NOMO-1 (cell line): ENCODE measurements around the gene RAB21.
A peak's percentile ranks its signal among the peaks of the same experiment; 100 is the strongest.

Source experiments
- DNase-seq, 2 experiments: peaks; one replicate each; lab custom pipeline; 2025; ENCODE audit not compliant: unreplicated experiment in 2 of 2; lab: John Stamatoyannopoulos, UW

Gene RAB21

GRCh38 chr12:71754461-71755145 lies at the start of gene RAB21:
RAB21 (plus strand) TSS chr12:71754863; CDS start chr12:71755130, 267 bp downstream.
- DNase-seq, result peak; percentile 95 to 98

- DNase-seq, result no peak
These were observed 49.7 kb upstream of the RAB21 start for GRCh38 chr12:71704920-71705319.

GRCh38 chr12:71708658-71709057 lies 46.0 kb upstream of the RAB21 start:
- no peak for DNase-seq

GRCh38 chr12:71710276-71711125 lies 44.2 kb upstream of the RAB21 start:
- DNase-seq, result no peak

GRCh38 chr12:71718611-71719010 lies 36.1 kb upstream of the RAB21 start:
- DNase-seq, result no peak

- DNase-seq, result no peak
These were observed 34.9 kb upstream of the RAB21 start for GRCh38 chr12:71719647-71720370.

GRCh38 chr12:71721783-71722505 lies 32.7 kb upstream of the RAB21 start:
- no peak for DNase-seq

- DNase-seq, result no peak
These were observed 29.7 kb upstream of the RAB21 start for GRCh38 chr12:71725011-71725410.

GRCh38 chr12:71726548-71726947 lies 28.1 kb upstream of the RAB21 start:
- no peak for DNase-seq

- DNase-seq, result no peak
These were observed 26.7 kb upstream of the RAB21 start for GRCh38 chr12:71727958-71728357.

- no peak for DNase-seq
These were observed 23.7 kb upstream of the RAB21 start for GRCh38 chr12:71730936-71731335.

GRCh38 chr12:71731439-71732356 lies 23.0 kb upstream of the RAB21 start:
- no peak for DNase-seq

- DNase-seq, result no peak
These were observed 22.3 kb upstream of the RAB21 start for GRCh38 chr12:71732357-71732712.

GRCh38 chr12:71737197-71737596 lies 17.5 kb upstream of the RAB21 start:
- DNase-seq, result no peak

GRCh38 chr12:71742998-71743397 lies 11.7 kb upstream of the RAB21 start:
- no peak for DNase-seq

- DNase-seq, result no peak
These were observed 10.0 kb upstream of the RAB21 start for GRCh38 chr12:71744522-71745300.

- peak; percentile 54 to 59 for DNase-seq
These were observed 7.6 kb upstream of the RAB21 start for GRCh38 chr12:71746974-71747611.

GRCh38 chr12:71748081-71748850 lies 6.4 kb upstream of the RAB21 start:
- no peak for DNase-seq
